GM12892 (cell line): Measurements from ENCODE around the gene CYP8B1.

Source experiments
- POLR2A ChIP-seq: IDR thresholded peaks from 2 replicates; pipeline ENCODE4 v1.6.1; 2011; ENCODE audit warnings: low read depth, low read length, control low read depth
- POLR2AphosphoS5 ChIP-seq: IDR thresholded peaks from 2 replicates; pipeline ENCODE4 v1.6.1; 2011; ENCODE audit warnings: low read depth, low read length, control low read depth
- TAF1 ChIP-seq: IDR thresholded peaks from 2 replicates; pipeline ENCODE4 v1.6.1; 2011; ENCODE audit warnings: low read depth, mild to moderate bottlenecking, control low read depth, low read length, borderline replicate concordance

DNA sequence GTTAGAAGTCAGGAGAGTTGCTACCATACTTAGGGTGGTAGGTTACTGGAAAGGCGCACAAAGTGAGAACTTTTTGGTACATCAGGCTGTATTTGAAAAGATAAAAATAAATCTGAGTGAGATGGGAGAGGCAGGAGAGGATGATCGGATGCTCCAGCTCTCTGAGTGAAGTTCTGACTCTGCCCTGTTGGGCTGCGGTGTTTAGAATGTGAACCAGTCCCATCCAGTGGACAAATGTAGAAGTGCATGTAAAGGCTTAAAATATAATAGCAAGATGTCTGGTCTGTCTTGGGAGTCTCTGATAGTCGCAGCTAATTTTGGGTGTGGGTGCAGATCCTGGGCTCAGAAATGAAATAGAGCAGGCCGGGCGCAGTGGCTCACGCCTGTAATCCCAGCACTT is 36.1 kb downstream of the CYP8B1 start:
- TF ChIP-seq TAF1: no peak
- no peak for TF ChIP-seq POLR2A
- TF ChIP-seq POLR2AphosphoS5: no peak
